Measurements from ENCODE around the gene SCOC. TPM values are rescaled to one million over a fixed set of nuclear protein-coding genes. Genes with fewer than 3 reads are reported as not detected.

SCOC gene
- total and polyA plus RNA-seq, 2 donors (not counting 3 experiments of a cell fraction or from before 2014, with no cell fraction given), result 12.3 to 38.3 TPM

- no peak for FAIRE-seq
These were observed 19.7 kb upstream of the SCOC start for GRCh38 chr4:140353786-140354185.

More at GRCh38 chr4:140353786-140354185, 19.7 kb upstream of the SCOC start:
- Histone ChIP-seq H3K9ac (replicated peaks; ENCODE audit: extremely low read depth, insufficient read depth, low read length) (no peak overlapping the region), H3K4me2 (ENCODE audit: insufficient read depth, low read length) (no peak overlapping the region), H3K27me3 (ENCODE audit: control insufficient read depth in 2 of 2, insufficient read depth in 2 of 2, low read length in 2 of 2) (peaks cover 7 to 8% of the 10 kb centered on the region in 2 experiments), H2AFZ (ENCODE audit: low read depth, low read length) (no peak overlapping the region), H3K36me3 (ENCODE audit: control insufficient read depth in 2 of 2, extremely low read depth in 1 of 2, insufficient read depth in 2 of 2, low read length in 2 of 2) (no peaks in the 10 kb centered on the region), H3K27ac (ENCODE audit: insufficient read depth, low read depth, low read length) (no peak overlapping the region), H3K9me1 (replicated peaks; ENCODE audit: control insufficient read depth, extremely low read depth, insufficient read depth, low read length) (no peaks in the 10 kb centered on the region), H3K9me3 (replicated peaks; ENCODE audit: control insufficient read depth, insufficient read depth, low read length) (no peaks in the 10 kb centered on the region), H3K79me2 (ENCODE audit: control insufficient read depth, insufficient read depth, low read length) (no peaks in the 10 kb centered on the region), H4K20me1 (replicated peaks; ENCODE audit: control insufficient read depth, extremely low read depth, insufficient read depth, low read length) (no peaks in the 10 kb centered on the region), H3K4me3 (replicated peaks in 1 of 3; ENCODE audit: insufficient read depth in 1 of 3, low read depth in 1 of 3, low read length in 3 of 3) (no peak overlapping the region), H3K4me1 (ENCODE audit: control insufficient read depth, extremely low read depth, insufficient read depth, low read length) (peaks cover 6% of the 10 kb centered on the region)
- TF ChIP-seq MYC (IDR thresholded peaks at IDR 0.05; ENCODE audit: low read depth, low read length), result no peak
- no peak for TF ChIP-seq POLR2A (IDR thresholded peaks at IDR 0.05; ENCODE audit: low read depth, low read length)
- TF ChIP-seq EZH2 (IDR thresholded peaks at IDR 0.05; ENCODE audit: borderline replicate concordance, low read depth, low read length, severe bottlenecking), result no peak
- no peak for TF ChIP-seq MAX (IDR thresholded peaks at IDR 0.05; ENCODE audit: insufficient read depth, insufficient read length)
- no peak for TF ChIP-seq FOS (IDR thresholded peaks at IDR 0.05; ENCODE audit: borderline replicate concordance, insufficient read depth, low read length)
- no peak for TF ChIP-seq JUN (IDR thresholded peaks at IDR 0.05; ENCODE audit: borderline replicate concordance, insufficient read depth, insufficient read length, low read depth)
- TF ChIP-seq CTCF (IDR thresholded peaks at IDR 0.05; ENCODE audit: extremely low read depth in 1 of 2, insufficient read depth in 1 of 2, low read depth in 1 of 2, low read length in 2 of 2), result no peak
- no peak for TF ChIP-seq GATA2 (IDR thresholded peaks at IDR 0.05; ENCODE audit: insufficient read depth, insufficient read length, low read depth, low read length)
- no peak for TF ChIP-seq POLR2AphosphoS5 (IDR thresholded peaks at IDR 0.05; ENCODE audit: insufficient read depth, low read depth, low read length)
- ChIA-PET POLR2A (no interaction called here), CTCF (interaction anchor here (0.9 to 2.6 kb wide), 5 partner anchors 19 to 530 kb away, joined by 3 to 10 read pairs (median 3); no protein-coding TSS in a partner anchor)
- dilution Hi-C loops (cut with MboI; ENCODE audit: extremely low pct_ligation_motif_present, low sequenced_read_pairs), result no loop called here
- intact Hi-C loops (cut with micrococcal nuclease), result no loop called here
- DNase-seq (ENCODE audit: low read depth, low spot score), result no peak
- no TSS peak for BruUV-seq (replicated peaks)

All from endothelial cell of umbilical vein (primary cell).